ENCODE data around the gene SPOCK3. TPM values are rescaled to one million over a fixed set of nuclear protein-coding genes. Genes with fewer than 3 reads are reported as not detected.

SPOCK3 gene
- polyA plus RNA-seq, 1 experiment: not detected

DNA sequence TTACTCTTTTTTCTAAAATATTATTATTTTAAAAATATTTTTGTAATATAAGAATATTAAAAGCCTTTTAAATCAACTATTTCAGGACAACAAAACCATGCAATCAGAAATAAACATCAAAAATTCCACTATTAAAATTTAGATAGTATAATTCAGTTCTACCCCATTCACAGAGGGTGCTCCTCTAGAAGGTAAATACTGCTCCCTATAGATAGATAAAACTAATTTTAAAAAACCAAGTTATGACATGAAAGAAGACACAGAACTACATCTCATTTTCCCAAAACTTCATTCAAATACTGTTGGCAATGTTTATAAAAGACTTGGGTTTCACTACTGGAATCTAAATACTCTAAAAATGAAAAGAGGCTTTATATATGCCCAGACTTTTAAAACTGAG lies 219.3 kb downstream of the SPOCK3 start:
- Histone ChIP-seq H3K27ac (ENCODE audit: low read depth, low read length) (no peak overlapping the region), H3K9me3 (ENCODE audit: control insufficient read depth, insufficient read depth, low read length) (no peaks in the 10 kb centered on the region), H3K27me3 (ENCODE audit: control insufficient read depth, insufficient read depth, low read length) (no peaks in the 10 kb centered on the region), H3K4me3 (ENCODE audit: low read depth, low read length) (no peak overlapping the region)
- DNase-seq (ENCODE audit: low read depth, low spot score): no peak
- ChIA-PET POLR2A (no interaction called here), CTCF (interaction anchor here (0.6 to 1.0 kb wide), 2 partner anchors 24 to 1139 kb away, joined by 3 read pairs; no protein-coding TSS in a partner anchor)
- TF ChIP-seq, protein P1, sequence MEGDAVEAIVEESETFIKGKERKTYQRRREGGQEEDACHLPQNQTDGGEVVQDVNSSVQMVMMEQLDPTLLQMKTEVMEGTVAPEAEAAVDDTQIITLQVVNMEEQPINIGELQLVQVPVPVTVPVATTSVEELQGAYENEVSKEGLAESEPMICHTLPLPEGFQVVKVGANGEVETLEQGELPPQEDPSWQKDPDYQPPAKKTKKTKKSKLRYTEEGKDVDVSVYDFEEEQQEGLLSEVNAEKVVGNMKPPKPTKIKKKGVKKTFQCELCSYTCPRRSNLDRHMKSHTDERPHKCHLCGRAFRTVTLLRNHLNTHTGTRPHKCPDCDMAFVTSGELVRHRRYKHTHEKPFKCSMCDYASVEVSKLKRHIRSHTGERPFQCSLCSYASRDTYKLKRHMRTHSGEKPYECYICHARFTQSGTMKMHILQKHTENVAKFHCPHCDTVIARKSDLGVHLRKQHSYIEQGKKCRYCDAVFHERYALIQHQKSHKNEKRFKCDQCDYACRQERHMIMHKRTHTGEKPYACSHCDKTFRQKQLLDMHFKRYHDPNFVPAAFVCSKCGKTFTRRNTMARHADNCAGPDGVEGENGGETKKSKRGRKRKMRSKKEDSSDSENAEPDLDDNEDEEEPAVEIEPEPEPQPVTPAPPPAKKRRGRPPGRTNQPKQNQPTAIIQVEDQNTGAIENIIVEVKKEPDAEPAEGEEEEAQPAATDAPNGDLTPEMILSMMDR (IDR thresholded peaks at IDR 0.05; ENCODE audit: low read depth, low read length): no peak

DNA sequence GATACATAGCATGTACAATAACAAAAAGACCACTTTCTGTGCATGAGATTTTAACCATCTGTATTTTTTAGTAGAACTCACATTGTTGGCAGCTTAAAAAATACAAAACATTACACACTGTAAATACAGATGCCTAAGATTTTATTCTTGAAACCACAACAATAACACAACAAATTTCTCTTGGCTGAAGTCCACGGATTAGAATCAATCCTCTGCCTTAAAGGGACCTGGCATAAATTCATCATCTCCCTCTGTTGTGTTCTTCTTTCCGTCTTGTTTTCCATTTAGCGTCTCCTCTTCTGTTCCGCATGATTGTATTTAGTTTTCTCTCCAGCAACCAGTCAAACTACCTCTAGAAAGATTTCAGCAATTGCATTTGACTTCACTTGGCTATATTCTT lies 231.0 kb downstream of the SPOCK3 start:
- ChIA-PET CTCF (no interaction called here), POLR2A (no interaction called here)

DNA sequence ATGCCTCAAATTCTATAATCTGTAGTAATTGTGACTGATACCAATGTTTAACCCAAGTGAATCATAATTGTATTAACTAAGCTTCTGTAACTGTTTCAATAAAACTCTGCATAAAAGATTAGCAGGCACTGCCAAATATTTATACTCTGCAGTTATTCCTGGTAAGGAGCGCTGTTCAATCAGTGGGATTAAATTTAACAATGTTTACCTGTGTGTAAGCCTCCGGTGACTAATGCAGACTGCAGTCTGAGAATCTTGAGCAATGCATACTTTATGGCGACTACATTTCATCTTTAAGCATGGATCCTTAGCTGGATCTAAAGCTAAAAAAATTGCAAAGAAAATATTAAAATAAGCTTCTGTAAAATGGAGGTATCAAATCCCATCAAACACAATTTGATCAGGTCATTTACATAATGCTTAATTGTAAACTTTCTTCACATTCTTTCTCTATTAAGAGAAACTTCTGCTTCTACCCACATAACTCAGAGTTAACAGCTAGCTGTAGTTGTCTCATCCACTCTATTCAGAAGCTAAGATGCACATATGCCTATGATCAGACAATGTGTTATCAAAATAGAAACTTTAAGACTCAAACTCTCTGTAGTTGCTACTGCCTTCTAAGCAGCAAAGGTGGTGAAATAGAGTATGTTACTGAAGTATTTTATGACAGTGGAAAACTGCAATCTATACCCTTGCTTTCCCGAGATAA lies 234.0 kb downstream of the SPOCK3 start:
- no peak overlapping the region for H3K4me3 ChIP-seq (ENCODE audit: low read depth, low read length)
- CTCF ChIA-PET: interaction anchor here (0.8 kb wide), 1 partner anchor 1154 kb away, joined by 3 read pairs; no protein-coding TSS in a partner anchor
- POLR2A ChIA-PET: no interaction called here
- TF ChIP-seq, protein P1 (IDR thresholded peaks at IDR 0.05; ENCODE audit: low read depth, low read length): no peak
- H3K9me3 ChIP-seq (ENCODE audit: control insufficient read depth, insufficient read depth, low read length): no peaks in the 10 kb centered on the region
- no peak for DNase-seq (ENCODE audit: low read depth, low spot score)
- H3K27ac ChIP-seq (ENCODE audit: low read depth, low read length): no peak overlapping the region
- no peaks in the 10 kb centered on the region for H3K27me3 ChIP-seq (ENCODE audit: control insufficient read depth, insufficient read depth, low read length)

More for the DNA sequence above, 231.0 kb downstream of the SPOCK3 start:
- Histone ChIP-seq H3K27ac (ENCODE audit: low read depth, low read length) (no peak overlapping the region), H3K9me3 (ENCODE audit: control insufficient read depth, insufficient read depth, low read length) (no peaks in the 10 kb centered on the region), H3K4me3 (ENCODE audit: low read depth, low read length) (no peak overlapping the region), H3K27me3 (ENCODE audit: control insufficient read depth, insufficient read depth, low read length) (no peaks in the 10 kb centered on the region)
- DNase-seq (ENCODE audit: low read depth, low spot score): no peak
- TF ChIP-seq, protein P1 (IDR thresholded peaks at IDR 0.05; ENCODE audit: low read depth, low read length): no peak

DNA sequence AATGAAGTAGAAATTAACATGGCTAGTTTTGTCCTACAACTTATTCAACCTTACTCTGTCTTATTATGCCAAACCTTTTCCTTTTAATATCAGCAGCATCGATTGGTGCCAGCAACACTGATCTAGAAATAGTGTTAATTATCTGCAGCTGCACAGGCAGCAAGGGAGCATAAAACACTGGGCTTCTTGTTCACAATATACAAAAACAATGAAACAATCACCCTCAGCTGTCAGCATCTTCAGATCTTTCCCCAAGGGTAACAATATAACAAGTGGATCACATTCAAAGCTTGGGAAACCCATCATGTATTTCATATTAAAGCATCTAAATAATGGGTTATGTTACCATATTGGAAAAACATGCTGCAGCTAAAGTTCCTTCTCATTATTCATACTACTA lies 238.1 kb downstream of the SPOCK3 start:
- Histone ChIP-seq H3K27ac (ENCODE audit: low read depth, low read length) (no peak overlapping the region), H3K4me3 (ENCODE audit: low read depth, low read length) (no peak overlapping the region), H3K9me3 (ENCODE audit: control insufficient read depth, insufficient read depth, low read length) (no peaks in the 10 kb centered on the region), H3K27me3 (ENCODE audit: control insufficient read depth, insufficient read depth, low read length) (no peaks in the 10 kb centered on the region)
- ChIA-PET POLR2A (no interaction called here), CTCF (no interaction called here)
- no peak for DNase-seq (ENCODE audit: low read depth, low spot score)
- TF ChIP-seq, protein P1 (IDR thresholded peaks at IDR 0.05; ENCODE audit: low read depth, low read length): no peak

DNA sequence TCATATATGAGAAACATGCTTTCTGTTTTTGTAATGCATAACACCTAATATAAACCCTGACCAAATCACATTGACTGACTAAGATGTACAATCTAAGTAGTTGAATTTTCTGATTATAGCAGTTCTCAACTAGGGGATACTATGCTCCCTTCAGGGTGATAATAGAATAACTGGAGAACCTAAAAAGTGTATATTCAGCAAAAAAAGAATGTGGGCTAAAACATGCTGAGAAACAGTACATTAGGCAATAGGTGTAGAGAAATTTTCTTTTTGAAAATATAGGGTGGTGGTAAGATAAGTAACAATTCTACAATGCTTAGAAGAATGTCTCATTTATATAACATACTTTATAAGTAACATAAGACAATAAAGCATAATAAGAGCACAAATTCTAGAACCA lies 239.6 kb downstream of the SPOCK3 start:
- H3K27me3 ChIP-seq (ENCODE audit: control insufficient read depth, insufficient read depth, low read length): no peaks in the 10 kb centered on the region
- DNase-seq (ENCODE audit: low read depth, low spot score): no peak
- no peak overlapping the region for H3K27ac ChIP-seq (ENCODE audit: low read depth, low read length)
- no peak overlapping the region for H3K4me3 ChIP-seq (ENCODE audit: low read depth, low read length)
- CTCF ChIA-PET: interaction anchor here (0.6 kb wide), 1 partner anchor 863 kb away, joined by 3 read pairs; no protein-coding TSS in a partner anchor
- POLR2A ChIA-PET: no interaction called here
- TF ChIP-seq, protein P1 (IDR thresholded peaks at IDR 0.05; ENCODE audit: low read depth, low read length): no peak
- H3K9me3 ChIP-seq (ENCODE audit: control insufficient read depth, insufficient read depth, low read length): no peaks in the 10 kb centered on the region

All from AG04450 (cell line).